IMR-90 (cell line): Measurements from ENCODE around the gene SLC6A6. TPM values are rescaled to one million over a fixed set of nuclear protein-coding genes. Genes with fewer than 3 reads are reported as not detected.

Source experiments
- ATAC-seq: fragments of 200-7000 bp; cut with Tn5 transposase; 2 replicates; pipeline ENCODE4 v1.9.1; 2020; ENCODE audit warnings: low read depth, mild to moderate bottlenecking, moderate library complexity
- BruUV-seq: library from RNA; stranded (reverse); fragments of 400-500 nt; replicated peaks from 2 replicates; lab custom pipeline; 2021; lab: Mats Ljungman, UMichigan
- CTCF ChIA-PET: fragments of 300-600 bp; formaldehyde crosslinking; extraction: SDS; loops from one replicate; lab custom pipeline; 2021; ENCODE audit warnings: antibody characterized with exemption; lab: Yijun Ruan, JAX
- POLR2A ChIA-PET: fragments of 300-600 bp; sonication (Branson Sonifier 250); formaldehyde crosslinking; loops from one replicate; lab custom pipeline; 2022; ENCODE audit warnings: antibody characterized with exemption; ENCODE audit not compliant: unreplicated experiment; lab: Charles Lee
- DNase-seq: peaks from one replicate; pipeline ENCODE4 v3.0.0; 2013
- H2AFZ ChIP-seq: replicated peaks from 2 replicates; pipeline ENCODE3; 2013; ENCODE audit warnings: low read length, mild to moderate bottlenecking; ENCODE audit not compliant: poor library complexity
- H2AK5ac ChIP-seq: 2 replicates; pipeline ENCODE4 v1.6.1; 2013; ENCODE audit warnings: low read depth, low read length, inconsistent platforms
- H2AK9ac ChIP-seq: replicated peaks from 2 replicates; pipeline ENCODE3; 2013; ENCODE audit warnings: mild to moderate bottlenecking, low read depth, low read length, moderate library complexity; ENCODE audit not compliant: poor library complexity
- H2BK120ac ChIP-seq: 2 replicates; pipeline ENCODE4 v1.6.1; 2013; ENCODE audit warnings: low read depth, low read length, inconsistent platforms
- H2BK15ac ChIP-seq: 3 replicates; pipeline ENCODE4 v1.6.1; 2013; ENCODE audit warnings: low read depth, low read length, inconsistent platforms
- H2BK20ac ChIP-seq: 2 replicates; pipeline ENCODE4 v1.6.1; 2013; ENCODE audit warnings: low read depth, mild to moderate bottlenecking, inconsistent platforms, low read length, moderate library complexity
- H2BK5ac ChIP-seq: 2 replicates; pipeline ENCODE4 v1.6.1; 2013; ENCODE audit warnings: mild to moderate bottlenecking, low read depth, low read length, inconsistent platforms; ENCODE audit not compliant: poor library complexity, severe bottlenecking
- H3K14ac ChIP-seq: replicated peaks from 2 replicates; pipeline ENCODE4 v1.6.1; 2013; ENCODE audit warnings: low read depth, low read length, inconsistent platforms
- H3K18ac ChIP-seq: 2 replicates; pipeline ENCODE4 v1.6.1; 2013; ENCODE audit warnings: low read depth, low read length, control low read depth
- H3K23ac ChIP-seq: 2 replicates; pipeline ENCODE4 v1.6.1; 2013; ENCODE audit warnings: low read depth, low read length, inconsistent platforms
- H3K27ac ChIP-seq: 2 replicates; pipeline ENCODE4 v1.5.1; 2013; ENCODE audit warnings: mild to moderate bottlenecking, control low read depth, low read length; ENCODE audit not compliant: insufficient read depth
- H3K27me3 ChIP-seq: 2 replicates; pipeline ENCODE4 v1.6.1; 2013; ENCODE audit warnings: low read length; ENCODE audit not compliant: control insufficient read depth, insufficient read depth
- H3K36me3 ChIP-seq: 2 replicates; pipeline ENCODE4 v1.6.1; 2013; ENCODE audit warnings: low read length, mixed read lengths; ENCODE audit not compliant: control insufficient read depth, insufficient read depth
- H3K4ac ChIP-seq: 2 replicates; pipeline ENCODE4 v1.6.1; 2013; ENCODE audit warnings: low read depth, low read length, inconsistent platforms
- H3K4me1 ChIP-seq: 2 replicates; pipeline ENCODE4 v1.6.1; 2013; ENCODE audit warnings: low read length, mixed read lengths; ENCODE audit not compliant: control insufficient read depth, insufficient read depth
- H3K4me2 ChIP-seq: 2 replicates; pipeline ENCODE4 v1.6.1; 2013; ENCODE audit warnings: low read depth, mild to moderate bottlenecking, control low read depth, low read length, moderate library complexity
- H3K4me3 ChIP-seq: 2 replicates; pipeline ENCODE4 v1.5.1; 2013; ENCODE audit warnings: low read depth, mild to moderate bottlenecking, control low read depth, low read length, moderate library complexity; ENCODE audit not compliant: insufficient read depth
- H3K56ac ChIP-seq: 2 replicates; pipeline ENCODE4 v1.6.1; 2013; ENCODE audit warnings: low read length, inconsistent platforms; ENCODE audit not compliant: insufficient read depth; ENCODE audit errors: extremely low read depth
- H3K79me1 ChIP-seq, 2 experiments: 2 replicates each; pipeline ENCODE4 v1.6.1; 2013; ENCODE audit warnings: low read length in 2 of 2, inconsistent platforms in 1 of 2, low read depth in 1 of 2
- H3K9ac ChIP-seq: 2 replicates; pipeline ENCODE4 v1.6.1; 2013; ENCODE audit warnings: low read depth, low read length, control low read depth
- H3K9me1 ChIP-seq: 2 replicates; pipeline ENCODE4 v1.6.1; 2013; ENCODE audit warnings: low read length, inconsistent platforms; ENCODE audit not compliant: insufficient read depth
- H3K9me3 ChIP-seq: 2 replicates; pipeline ENCODE4 v1.6.1; 2013; ENCODE audit warnings: low read length; ENCODE audit not compliant: control insufficient read depth, insufficient read depth
- H4K20me1 ChIP-seq: 2 replicates; pipeline ENCODE4 v1.6.1; 2013; ENCODE audit warnings: low read length, inconsistent platforms; ENCODE audit not compliant: insufficient read depth
- H4K5ac ChIP-seq: 2 replicates; pipeline ENCODE4 v1.6.1; 2013; ENCODE audit warnings: mild to moderate bottlenecking, low read depth, low read length, control low read depth
- H4K8ac ChIP-seq, 2 experiments: 2 replicates each; pipeline ENCODE4 v1.6.1; 2013; ENCODE audit warnings: low read depth in 2 of 2, low read length in 2 of 2, control low read depth in 1 of 2, inconsistent platforms in 1 of 2
- H4K91ac ChIP-seq: 2 replicates; pipeline ENCODE4 v1.6.1; 2013; ENCODE audit warnings: low read depth, low read length, inconsistent platforms; ENCODE audit not compliant: insufficient read depth
- CEBPB ChIP-seq: IDR thresholded peaks from 2 replicates; pipeline ENCODE4 v1.6.1; 2012; ENCODE audit warnings: low read depth, low read length, improper control_type of control experiment
- CTCF ChIP-seq: conservative IDR thresholded peaks from 2 replicates; pipeline ENCODE4 v1.5.1; 2012; ENCODE audit warnings: mild to moderate bottlenecking, low read depth, low read length, improper control_type of control experiment
- WGBS, 2 experiments: methylation state at CpG; one replicate each; pipeline versions ENCODE4 v1.1.5 to v1.1.7; 2013; ENCODE audit warnings: missing lambda C conversion rate in 2 of 2; ENCODE audit not compliant: insufficient read length in 1 of 2; ENCODE audit errors: extremely low coverage in 2 of 2; 5-methylcytosine and 5-hydroxymethylcytosine counted together
- dilution Hi-C: fragments of 300-500 bp; cut with HindIII; formaldehyde crosslinking; loops from one replicate; pipeline ENCODE4 v1.14.3; 2018; ENCODE audit warnings: low sequenced_read_pairs; ENCODE audit not compliant: unreplicated experiment
- in situ Hi-C: fragments of 300-500 bp; cut with MboI; formaldehyde crosslinking; loops from 3 replicates; pipeline ENCODE4 v1.14.3; 2019; ENCODE audit warnings: low sequenced_read_pairs, inconsistent platforms, mixed read lengths
- intact Hi-C: fragments of 100-400 bp; cut with micrococcal nuclease; formaldehyde crosslinking; loops from 2 replicates; pipeline ENCODE4 v1.10.0; 2022
- polyA plus RNA-seq, 3 experiments: library from polyadenylated mRNA; depleted of rRNA; stranded (reverse); fragments of >200 nt; gene quantifications; 2 replicates each; pipeline ENCODE4 v1.2.3, GENCODE V29; 2012; ENCODE audit warnings: low replicate concordance in 1 of 3
- total RNA-seq: library from RNA; depleted of rRNA; stranded (reverse); fragments of >200 nt; gene quantifications from 2 replicates; pipeline ENCODE4 v1.2.3, GENCODE V29; 2012

The SLC6A6 gene
- total and polyA plus RNA-seq, 2 of the 4 experiments (the other 2 are of a cell fraction): 29.9 to 39.4 TPM

GRCh38 chr3:14525685-14526631 is 123.6 kb downstream of the SLC6A6 start:
- peak; percentile 94 for TF ChIP-seq CEBPB
- TF ChIP-seq CTCF: no peak
- no peaks in the 10 kb centered on the region for H3K9me3 ChIP-seq
- 40% methylated on average over 4 of the region's 17 CpGs; no CpG with 5 or more reads in 1 of the 2 experiments for WGBS, 2 experiments
- peak; percentile 83 for ATAC-seq
- no peak overlapping the region for H2BK120ac ChIP-seq
- peak overlapping the region; percentile 83 for H2AK9ac ChIP-seq
- H2BK15ac ChIP-seq: no peak overlapping the region
- no peak overlapping the region for H3K56ac ChIP-seq
- BruUV-seq: no TSS peak
- DNase-seq: peak; percentile 53
- no peak overlapping the region for H3K23ac ChIP-seq
- CTCF ChIA-PET: interaction anchor here (0.6 kb wide), 1 partner anchor 34 kb away, joined by 3 read pairs; no protein-coding TSS in a partner anchor
- H2AFZ ChIP-seq: peak overlapping the region; percentile 73
- intact Hi-C loops: no loop called here
- H3K14ac ChIP-seq: no peak overlapping the region
- H3K4me3 ChIP-seq: no peak overlapping the region
- peaks cover 13% of the 10 kb centered on the region for H3K27me3 ChIP-seq
- H2BK5ac ChIP-seq: no peak overlapping the region
- H3K4ac ChIP-seq: no peak overlapping the region
- H3K4me2 ChIP-seq: no peak overlapping the region; the same call in 1 of the 2 replicates
- peaks cover 2% of the 10 kb centered on the region; the same call in 1 of the 2 replicates for H3K4me1 ChIP-seq
- no peaks in the 10 kb centered on the region for H3K9me1 ChIP-seq
- no peak overlapping the region for H4K91ac ChIP-seq
- no peak overlapping the region for H4K5ac ChIP-seq
- H4K8ac ChIP-seq: no peak overlapping the region
- no peak overlapping the region for H2AK5ac ChIP-seq
- H4K20me1 ChIP-seq: no peaks in the 10 kb centered on the region
- H3K9ac ChIP-seq: no peak overlapping the region
- dilution Hi-C loops: no loop called here
- no peak overlapping the region for H3K27ac ChIP-seq
- in situ Hi-C loops: no loop called here
- no peaks in the 10 kb centered on the region for H3K36me3 ChIP-seq
- H3K18ac ChIP-seq: no peak overlapping the region
- no peak overlapping the region for H2BK20ac ChIP-seq
- POLR2A ChIA-PET: no interaction called here
- H3K79me1 ChIP-seq: no peaks in the 10 kb centered on the region
